GM10847 (cell line): ENCODE results near the gene DESI2.

Experiments
- POLR2A ChIP-seq: IDR thresholded peaks from 2 replicates; pipeline ENCODE4 v1.6.1; 2011; ENCODE audit not compliant: insufficient read length; ENCODE audit errors: extremely low read depth

Gene DESI2

GRCh38 chr1:244674446-244674845, 21.5 kb downstream of the DESI2 start:
- no peak for TF ChIP-seq POLR2A

GRCh38 chr1:244675167-244675566, 22.2 kb downstream of the DESI2 start:
- no peak for TF ChIP-seq POLR2A

GRCh38 chr1:244678697-244679096, 25.8 kb downstream of the DESI2 start:
- TF ChIP-seq POLR2A: no peak

GRCh38 chr1:244680667-244681066, 27.7 kb downstream of the DESI2 start:
- no peak for TF ChIP-seq POLR2A

GRCh38 chr1:244695937-244696336, 43.0 kb downstream of the DESI2 start:
- no peak for TF ChIP-seq POLR2A

- no peak for TF ChIP-seq POLR2A
Observed at GRCh38 chr1:244699741-244700140, 46.8 kb downstream of the DESI2 start.

- TF ChIP-seq POLR2A: no peak
Observed at GRCh38 chr1:244700808-244701207, 47.9 kb downstream of the DESI2 start.

- TF ChIP-seq POLR2A: no peak
Observed at GRCh38 chr1:244702620-244703019, 49.7 kb downstream of the DESI2 start.

- TF ChIP-seq POLR2A: no peak
Observed at GRCh38 chr1:244704107-244704506, 51.2 kb downstream of the DESI2 start.

- no peak for TF ChIP-seq POLR2A
Observed at GRCh38 chr1:244705261-244706234, 52.6 kb downstream of the DESI2 start.

GRCh38 chr1:244709076-244709475, 56.1 kb downstream of the DESI2 start:
- no peak for TF ChIP-seq POLR2A

- TF ChIP-seq POLR2A: no peak
Observed at GRCh38 chr1:244709476-244710368, 56.8 kb downstream of the DESI2 start.

GRCh38 chr1:244710474-244711062, 57.6 kb downstream of the DESI2 start:
- no peak for TF ChIP-seq POLR2A

GRCh38 chr1:244712669-244713068, 59.7 kb downstream of the DESI2 start:
- no peak for TF ChIP-seq POLR2A

GRCh38 chr1:244713332-244713731, 60.4 kb downstream of the DESI2 start:
- TF ChIP-seq POLR2A: no peak
